Naive thymus-derived CD8-positive, alpha-beta T cell (primary cell): ENCODE data around the gene NHSL2. TPM values are rescaled to one million over a fixed set of nuclear protein-coding genes. Genes with fewer than 3 reads are reported as not detected.

Experiments used
- ATAC-seq, 2 donors: fragments of 150-1000 bp; cut with Tn5 transposase in 1 of 2; sonication (Bioruptor Pico), chemical (Tn5 transposase) in 1 of 2; 1 replicate in 1 of 2; 2 replicates in 1 of 2; pipeline ENCODE4 v1.10.0; 2021; ENCODE audit warnings: mild to moderate bottlenecking in 2 of 2, moderate library complexity in 2 of 2
- POLR2A ChIA-PET: fragments of 350-600 bp; sonication (Branson Sonifier 250); formaldehyde crosslinking; loops from one replicate; lab custom pipeline; 2021; ENCODE audit warnings: antibody characterized with exemption; lab: Charles Lee
- DNase-seq, 10 donors: peaks; one replicate each; pipeline versions ENCODE4 v3.0.0 to v3.0.0-alpha.2; 2020 to 2022
- H3K27ac Mint-ChIP-seq, 10 donors: one replicate each; pipeline ENCODE4 v1.8.0; 2020 to 2022; ENCODE audit warnings: mild to moderate bottlenecking in 10 of 10, mixed read lengths in 10 of 10, moderate library complexity in 4 of 10, inconsistent platforms in 1 of 10
- H3K27me3 Mint-ChIP-seq, 5 donors: one replicate each; pipeline ENCODE4 v1.8.0; 2021 to 2022; ENCODE audit warnings: mixed read lengths in 5 of 5
- H3K36me3 Mint-ChIP-seq, 3 donors: one replicate each; pipeline ENCODE4 v1.8.0; 2020 to 2022; ENCODE audit warnings: mixed read lengths in 3 of 3, mild to moderate bottlenecking in 2 of 3, inconsistent platforms in 1 of 3
- H3K4me1 Mint-ChIP-seq, 4 donors: one replicate each; pipeline ENCODE4 v1.8.0; 2021 to 2022; ENCODE audit warnings: mixed read lengths in 4 of 4
- H3K4me3 Mint-ChIP-seq, 10 donors: one replicate each; pipeline ENCODE4 v1.8.0; 2020 to 2022; ENCODE audit warnings: mild to moderate bottlenecking in 10 of 10, mixed read lengths in 10 of 10, moderate library complexity in 6 of 10, inconsistent platforms in 1 of 10
- H3K9me3 Mint-ChIP-seq, 9 donors: one replicate each; pipeline ENCODE4 v1.8.0; 2020 to 2022; ENCODE audit warnings: mixed read lengths in 9 of 9, mild to moderate bottlenecking in 3 of 9, inconsistent platforms in 1 of 9, moderate library complexity in 1 of 9
- polyA plus RNA-seq, 3 donors: library from polyadenylated mRNA; unstranded; fragments of 300-500 nt; fragmentation: Illumina TruSeq; gene quantifications; one replicate each; pipeline ENCODE4 v1.2.3, GENCODE V29; 2021
- total RNA-seq, 8 experiments: library from RNA in 2 of 8; stranded (reverse) in 2 of 8; gene quantifications; one replicate each; pipeline ENCODE4 v1.2.3 and lab custom pipeline; 2021 to 2026

NHSL2 gene
- total and polyA plus RNA-seq, 5 experiments from 2014 or later: 0.09 to 2.6 (median 0.52) TPM

GRCh38 chrX:72027914-72028307 is 117.3 kb downstream of the NHSL2 start:
- no peak overlapping the region for H3K27ac Mint-ChIP-seq
- no peaks in the 10 kb centered on the region for H3K9me3 Mint-ChIP-seq
- H3K27me3 Mint-ChIP-seq: peaks cover 2 to 50% (median 9%) of the 10 kb centered on the region in 5 donors
- ATAC-seq: no peak
- no peak for DNase-seq
- H3K4me1 Mint-ChIP-seq: no peaks in the 10 kb centered on the region
- POLR2A ChIA-PET: no interaction called here
- H3K36me3 Mint-ChIP-seq: no peaks in the 10 kb centered on the region
- no peak overlapping the region for H3K4me3 Mint-ChIP-seq

- Mint-ChIP-seq H3K9me3 (no peaks in the 10 kb centered on the region), H3K4me1 (no peaks in the 10 kb centered on the region), H3K27ac (no peak overlapping the region), H3K27me3 (peaks cover 0 to 40% (median 4%) of the 10 kb centered on the region in 5 donors), H3K4me3 (no peak overlapping the region), H3K36me3 (no peaks in the 10 kb centered on the region)
- ATAC-seq (no peak), DNase-seq (no peak)
- POLR2A ChIA-PET: no interaction called here
These were observed 118.2 kb downstream of the NHSL2 start for GRCh38 chrX:72028701-72029470.

GRCh38 chrX:72029483-72030411 is 119.1 kb downstream of the NHSL2 start:
- POLR2A ChIA-PET: no interaction called here
- Mint-ChIP-seq H3K27ac (no peak overlapping the region), H3K4me1 (no peaks in the 10 kb centered on the region), H3K4me3 (no peak overlapping the region), H3K36me3 (no peaks in the 10 kb centered on the region), H3K27me3 (peaks cover 0 to 33% (median 4%) of the 10 kb centered on the region in 5 donors), H3K9me3 (no peaks in the 10 kb centered on the region)
- DNase-seq (no peak), ATAC-seq (no peak)

- no peak for ATAC-seq
- DNase-seq: no peak
- Mint-ChIP-seq H3K4me3 (no peak overlapping the region), H3K27ac (no peak overlapping the region), H3K27me3 (peaks cover 0 to 33% (median 4%) of the 10 kb centered on the region in 5 donors), H3K4me1 (no peaks in the 10 kb centered on the region), H3K36me3 (no peaks in the 10 kb centered on the region), H3K9me3 (peaks cover 0 to 2% (median 0%) of the 10 kb centered on the region in 9 donors)
- POLR2A ChIA-PET: no interaction called here
These were observed 119.8 kb downstream of the NHSL2 start for GRCh38 chrX:72030431-72030830.

GRCh38 chrX:72031118-72031517 is 120.5 kb downstream of the NHSL2 start:
- Mint-ChIP-seq H3K4me1 (no peaks in the 10 kb centered on the region), H3K27ac (no peak overlapping the region), H3K27me3 (peaks cover 0 to 28% (median 3%) of the 10 kb centered on the region in 5 donors), H3K9me3 (peaks cover 0 to 5% (median 0%) of the 10 kb centered on the region in 9 donors), H3K36me3 (no peaks in the 10 kb centered on the region), H3K4me3 (no peak overlapping the region)
- DNase-seq (no peak), ATAC-seq (no peak)
- POLR2A ChIA-PET: no interaction called here

GRCh38 chrX:72031634-72032033 is 121.0 kb downstream of the NHSL2 start:
- DNase-seq (no peak), ATAC-seq (no peak)
- no peaks in the 10 kb centered on the region for H3K4me1 Mint-ChIP-seq
- no peak overlapping the region for H3K27ac Mint-ChIP-seq
- H3K4me3 Mint-ChIP-seq: no peak overlapping the region
- peaks cover 0 to 22% (median 3%) of the 10 kb centered on the region in 5 donors for H3K27me3 Mint-ChIP-seq
- POLR2A ChIA-PET: no interaction called here
- H3K36me3 Mint-ChIP-seq: peaks cover 0 to 4% (median 3%) of the 10 kb centered on the region in 3 donors
- H3K9me3 Mint-ChIP-seq: peaks cover 0 to 10% (median 2%) of the 10 kb centered on the region in 9 donors

GRCh38 chrX:72037601-72038000 is 127.0 kb downstream of the NHSL2 start:
- DNase-seq (no peak), ATAC-seq (no peak)
- Mint-ChIP-seq H3K9me3 (peaks cover 0 to 13% (median 5%) of the 10 kb centered on the region in 9 donors), H3K27me3 (peaks cover 0 to 8% (median 2%) of the 10 kb centered on the region in 5 donors), H3K27ac (no peak overlapping the region), H3K4me3 (no peak overlapping the region), H3K36me3 (peaks cover 0 to 7% (median 6%) of the 10 kb centered on the region in 3 donors), H3K4me1 (peaks cover 0 to 3% (median 1%) of the 10 kb centered on the region in 4 donors)
- POLR2A ChIA-PET: no interaction called here

GRCh38 chrX:72038016-72038415 is 127.4 kb downstream of the NHSL2 start:
- no peak for DNase-seq
- no peak overlapping the region for H3K27ac Mint-ChIP-seq

GRCh38 chrX:72038868-72039267 is 128.2 kb downstream of the NHSL2 start:
- no peak for DNase-seq
- H3K27me3 Mint-ChIP-seq: peaks cover 0 to 11% (median 3%) of the 10 kb centered on the region in 5 donors
- ATAC-seq: no peak
- no peak overlapping the region for H3K27ac Mint-ChIP-seq
- peaks cover 0 to 6% (median 4%) of the 10 kb centered on the region in 4 donors for H3K4me1 Mint-ChIP-seq
- peaks cover 0 to 13% (median 5%) of the 10 kb centered on the region in 9 donors for H3K9me3 Mint-ChIP-seq
- H3K4me3 Mint-ChIP-seq: no peak overlapping the region
- H3K36me3 Mint-ChIP-seq: peaks cover 0 to 7% (median 6%) of the 10 kb centered on the region in 3 donors
- POLR2A ChIA-PET: no interaction called here

More at GRCh38 chrX:72038016-72038415, 127.4 kb downstream of the NHSL2 start:
- POLR2A ChIA-PET: no interaction called here
- H3K36me3 Mint-ChIP-seq: peaks cover 0 to 7% (median 6%) of the 10 kb centered on the region in 3 donors
- peaks cover 0 to 8% (median 2%) of the 10 kb centered on the region in 5 donors for H3K27me3 Mint-ChIP-seq
- peaks cover 0 to 4% (median 3%) of the 10 kb centered on the region in 4 donors for H3K4me1 Mint-ChIP-seq
- H3K4me3 Mint-ChIP-seq: no peak overlapping the region
- H3K9me3 Mint-ChIP-seq: peaks cover 0 to 13% (median 5%) of the 10 kb centered on the region in 9 donors
- ATAC-seq: no peak

GRCh38 chrX:72040506-72040905 is 129.9 kb downstream of the NHSL2 start:
- H3K27ac Mint-ChIP-seq: no peak overlapping the region
- H3K9me3 Mint-ChIP-seq: peaks cover 0 to 11% (median 5%) of the 10 kb centered on the region in 9 donors
- DNase-seq: no peak
- H3K4me3 Mint-ChIP-seq: no peak overlapping the region
- peaks cover 0 to 7% (median 6%) of the 10 kb centered on the region in 3 donors for H3K36me3 Mint-ChIP-seq
- peaks cover 0 to 8% (median 5%) of the 10 kb centered on the region in 4 donors for H3K4me1 Mint-ChIP-seq
- POLR2A ChIA-PET: no interaction called here
- ATAC-seq: no peak
- H3K27me3 Mint-ChIP-seq: peaks cover 0 to 12% (median 4%) of the 10 kb centered on the region in 5 donors

- POLR2A ChIA-PET: no interaction called here
- Mint-ChIP-seq H3K36me3 (peaks cover 0 to 7% (median 6%) of the 10 kb centered on the region in 3 donors), H3K9me3 (peaks cover 0 to 10% (median 5%) of the 10 kb centered on the region in 9 donors), H3K27ac (no peak overlapping the region), H3K4me1 (peaks cover 2 to 10% (median 7%) of the 10 kb centered on the region in 4 donors), H3K27me3 (peaks cover 0 to 12% (median 4%) of the 10 kb centered on the region in 5 donors), H3K4me3 (no peak overlapping the region)
- DNase-seq (no peak), ATAC-seq (no peak)
These were observed 130.5 kb downstream of the NHSL2 start for GRCh38 chrX:72041176-72041575.
